ENCODE results near the gene KCNAB1.
"Not testable (repeated sequence)": the region's sequence is repeated elsewhere in the genome, so short reads cannot be mapped to it uniquely, and the experiment has no call there.

The KCNAB1 gene

GRCh38 chr3:156224046-156224445 is 103.7 kb downstream of the KCNAB1 start:
- not testable (repeated sequence) for DNase-seq

GRCh38 chr3:156226676-156227420 is 106.5 kb downstream of the KCNAB1 start:
- DNase-seq: no peak

GRCh38 chr3:156227704-156228103 is 107.3 kb downstream of the KCNAB1 start:
- no peak for DNase-seq

GRCh38 chr3:156230278-156230900 is 110.0 kb downstream of the KCNAB1 start:
- DNase-seq: no peak

GRCh38 chr3:156231221-156231620 is 110.8 kb downstream of the KCNAB1 start:
- DNase-seq: not testable (repeated sequence)

- no peak for DNase-seq
Observed at GRCh38 chr3:156233876-156234275, 113.5 kb downstream of the KCNAB1 start.

- no peak for DNase-seq
Observed at GRCh38 chr3:156236556-156237260, 116.3 kb downstream of the KCNAB1 start.

- DNase-seq: no peak
Observed at GRCh38 chr3:156240642-156241041, 120.3 kb downstream of the KCNAB1 start.

GRCh38 chr3:156246961-156247725 is 126.8 kb downstream of the KCNAB1 start:
- no peak for DNase-seq

- no peak for DNase-seq
Observed at GRCh38 chr3:156250550-156250949, 130.2 kb downstream of the KCNAB1 start.

- DNase-seq: no peak
Observed at GRCh38 chr3:156251424-156251823, 131.0 kb downstream of the KCNAB1 start.

GRCh38 chr3:156252656-156253055 is 132.3 kb downstream of the KCNAB1 start:
- DNase-seq: no peak

- no peak for DNase-seq
Observed at GRCh38 chr3:156253150-156253549, 132.8 kb downstream of the KCNAB1 start.

GRCh38 chr3:156256256-156256655 is 135.9 kb downstream of the KCNAB1 start:
- DNase-seq: no peak

GRCh38 chr3:156256945-156257344 is 136.6 kb downstream of the KCNAB1 start:
- no peak for DNase-seq

GRCh38 chr3:156258301-156258700 is 137.9 kb downstream of the KCNAB1 start:
- DNase-seq: no peak

GRCh38 chr3:156259896-156260295 is 139.5 kb downstream of the KCNAB1 start:
- DNase-seq: no peak

- DNase-seq: no peak
Observed at GRCh38 chr3:156260331-156260730, 140.0 kb downstream of the KCNAB1 start.

GRCh38 chr3:156264771-156265170 is 144.4 kb downstream of the KCNAB1 start:
- no peak for DNase-seq

- DNase-seq: no peak
Observed at GRCh38 chr3:156271508-156271907, 151.1 kb downstream of the KCNAB1 start.

GRCh38 chr3:156271995-156272719 is 151.8 kb downstream of the KCNAB1 start:
- DNase-seq: no peak

GRCh38 chr3:156273111-156273694 is 152.8 kb downstream of the KCNAB1 start:
- no peak for DNase-seq
